NCI-H460 (cell line): ENCODE measurements around the gene MIDN. TPM values are rescaled to one million over a fixed set of nuclear protein-coding genes. Genes with fewer than 3 reads are reported as not detected.

Experiments used
- DNase-seq: peaks from one replicate; pipeline ENCODE4 v3.0.0-alpha.2; 2016; ENCODE audit warnings: low read depth; ENCODE audit errors: extremely low read depth
- total RNA-seq: library from RNA; depleted of rRNA; stranded (reverse); fragments of >200 nt; shearing (Covaris generic); gene quantifications from 2 replicates; pipeline ENCODE4 v1.2.3, GENCODE V29; 2014

MIDN gene
- total RNA-seq, 1 experiment from 2014 or later = 16.5 TPM

GRCh38 chr19:1256646-1257474 is 8.5 kb downstream of the MIDN start:
- DNase-seq = no peak

- no peak for DNase-seq
Observed at GRCh38 chr19:1257475-1258162, 9.2 kb downstream of the MIDN start.

GRCh38 chr19:1258163-1258492 is 9.7 kb downstream of the MIDN start:
- no peak for DNase-seq

- no peak for DNase-seq
Observed at GRCh38 chr19:1258707-1259205, 10.4 kb downstream of the MIDN start.

- DNase-seq = peak; percentile 52
Observed at GRCh38 chr19:1259206-1259875, 11.0 kb downstream of the MIDN start.

- no peak for DNase-seq
Observed at GRCh38 chr19:1259876-1260748, 11.7 kb downstream of the MIDN start.

GRCh38 chr19:1260749-1261537 is 12.6 kb downstream of the MIDN start:
- DNase-seq = peak; percentile 91

GRCh38 chr19:1261538-1261797 is 13.1 kb downstream of the MIDN start:
- DNase-seq = no peak

GRCh38 chr19:1261798-1262622 is 13.6 kb downstream of the MIDN start:
- no peak for DNase-seq

GRCh38 chr19:1262623-1263123 is 14.3 kb downstream of the MIDN start:
- DNase-seq = no peak

GRCh38 chr19:1263188-1263587 is 14.8 kb downstream of the MIDN start:
- no peak for DNase-seq

- DNase-seq = peak; percentile 80
Observed at GRCh38 chr19:1264801-1265614, 16.6 kb downstream of the MIDN start.

GRCh38 chr19:1265615-1266128 is 17.3 kb downstream of the MIDN start:
- no peak for DNase-seq

GRCh38 chr19:1266129-1266915 is 17.9 kb downstream of the MIDN start:
- DNase-seq = peak; percentile 84

GRCh38 chr19:1266916-1267476 is 18.6 kb downstream of the MIDN start:
- DNase-seq = no peak

- no peak for DNase-seq
Observed at GRCh38 chr19:1267477-1268225, 19.3 kb downstream of the MIDN start.
